GM12878 (cell line): Measurements from ENCODE around the gene KLHL10.

Experiments
- BCLAF1 ChIP-seq: fragments of 450-650 bp; IDR thresholded peaks from 2 replicates; pipeline ENCODE4 v1.6.1; 2017; ENCODE audit warnings: antibody characterized with exemption, mild to moderate bottlenecking, moderate library complexity
- CTCF ChIP-seq, 3 experiments: IDR thresholded peaks in 2 of 3; conservative IDR thresholded peaks in 1 of 3; 2 replicates each; pipeline ENCODE4 v1.5.1; 2011; ENCODE audit warnings: low read depth in 3 of 3, low read length in 3 of 3, mild to moderate bottlenecking in 3 of 3, control low read depth in 2 of 3, moderate library complexity in 2 of 3, inconsistent platforms in 1 of 3, mixed read lengths in 1 of 3; ENCODE audit not compliant: control insufficient read depth in 2 of 3, insufficient read depth in 1 of 3; ENCODE audit errors: extremely low read depth in 1 of 3
- ELK1 ChIP-seq: IDR thresholded peaks from 2 replicates; pipeline ENCODE4 v1.6.1; 2012; ENCODE audit warnings: low read depth, low read length, improper control_type of control experiment
- POLR2A ChIP-seq: IDR thresholded peaks from 2 replicates; pipeline ENCODE4 v1.6.1; 2011; ENCODE audit warnings: low read depth, mild to moderate bottlenecking, low read length
- RFX5 ChIP-seq: IDR thresholded peaks from 2 replicates; pipeline ENCODE4 v1.6.1; 2011; ENCODE audit warnings: low read depth, low read length, improper control_type of control experiment
- TAF1 ChIP-seq: IDR thresholded peaks from 2 replicates; pipeline ENCODE4 v1.6.1; 2011; ENCODE audit warnings: mild to moderate bottlenecking, low read depth, low read length, borderline replicate concordance
- TF ChIP-seq, protein P1 (sequence below): IDR thresholded peaks from 2 replicates; pipeline ENCODE4 v1.6.1; 2011; ENCODE audit warnings: low read depth, mild to moderate bottlenecking, low read length, moderate library complexity, borderline replicate concordance; ENCODE audit errors: extremely low read depth

DNA sequence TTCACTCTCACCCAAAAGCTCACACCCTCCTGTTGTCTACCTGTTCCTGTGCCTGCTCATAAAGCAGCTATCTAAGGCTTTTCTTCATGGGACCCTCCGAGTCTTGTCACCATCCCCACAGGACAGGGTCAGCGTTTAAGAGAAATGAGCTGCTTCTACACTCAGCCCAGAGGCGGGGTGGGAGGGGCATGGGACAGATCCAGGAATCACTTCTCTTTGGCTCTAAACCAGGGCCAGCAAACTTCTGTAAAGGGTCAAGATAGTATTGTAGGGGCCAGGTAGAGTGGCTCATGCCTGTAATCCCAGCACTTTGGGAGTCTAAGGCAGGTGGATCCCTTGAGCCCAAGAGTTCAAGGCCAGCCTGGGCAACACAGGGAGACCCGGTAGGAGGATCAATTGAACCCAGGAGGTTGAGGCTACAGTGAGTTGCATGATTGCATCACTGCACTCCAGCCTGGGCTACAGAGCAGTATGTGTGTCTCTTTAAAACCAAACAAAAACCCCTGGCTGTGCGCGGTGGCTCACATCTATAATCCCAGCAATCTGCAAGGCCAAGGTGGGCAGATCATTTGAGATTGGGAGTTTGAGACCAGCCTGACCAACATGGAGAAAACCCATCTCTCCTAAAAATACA, 50.8 kb downstream of the KLHL10 start:
- TF ChIP-seq, protein P1, sequence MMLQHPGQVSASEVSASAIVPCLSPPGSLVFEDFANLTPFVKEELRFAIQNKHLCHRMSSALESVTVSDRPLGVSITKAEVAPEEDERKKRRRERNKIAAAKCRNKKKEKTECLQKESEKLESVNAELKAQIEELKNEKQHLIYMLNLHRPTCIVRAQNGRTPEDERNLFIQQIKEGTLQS, result no peak
- TF ChIP-seq RFX5, result no peak
- TF ChIP-seq BCLAF1, result no peak
- TF ChIP-seq POLR2A, result no peak
- no peak for TF ChIP-seq TAF1
- TF ChIP-seq CTCF (IDR thresholded peaks at IDR 0.05 in 2 of 3, conservative IDR thresholded peaks at IDR 0.05 in 1 of 3; ENCODE audit: control insufficient read depth in 2 of 3, extremely low read depth in 1 of 3, insufficient read depth in 1 of 3, low read depth in 3 of 3, low read length in 3 of 3), result no peak
- TF ChIP-seq ELK1, result no peak
